ENCODE data around the gene TAMM41. TPM values are rescaled to one million over a fixed set of nuclear protein-coding genes. Genes with fewer than 3 reads are reported as not detected.
"Not testable (repeated sequence)": the region's sequence is repeated elsewhere in the genome, so short reads cannot be mapped to it uniquely, and the experiment has no call there.

TAMM41 gene
- total RNA-seq, 1 experiment from 2014 or later: 9.6 TPM

GRCh38 chr3:11764931-11765363, 81.7 kb downstream of the TAMM41 start:
- DNase-seq (ENCODE audit: low read depth): peak; percentile 77

DNA sequence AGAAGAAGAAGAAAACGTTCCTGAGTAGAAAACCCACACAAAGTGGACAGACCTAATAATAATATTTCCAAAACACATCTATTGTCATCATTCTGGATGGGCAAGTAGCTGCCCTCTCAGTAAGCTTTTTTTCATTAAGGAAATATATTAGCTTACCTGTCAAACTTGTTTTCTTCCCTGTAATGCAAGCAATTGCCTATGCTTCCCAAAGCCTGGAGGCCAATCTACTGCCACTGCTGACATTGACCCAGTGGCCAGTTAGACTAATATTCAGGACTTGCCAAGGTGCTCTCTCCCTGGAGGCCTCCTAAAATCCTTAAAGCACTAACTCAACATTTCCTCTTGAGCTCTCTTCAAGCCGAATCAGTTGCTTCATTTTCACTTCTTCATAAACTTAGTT, 86.7 kb downstream of the TAMM41 start:
- no peak for DNase-seq (ENCODE audit: low read depth)

- no peak for DNase-seq (ENCODE audit: low read depth)
Measured at GRCh38 chr3:11757929-11758328, 88.8 kb downstream of the TAMM41 start.

GRCh38 chr3:11757441-11757875, 89.2 kb downstream of the TAMM41 start:
- DNase-seq (ENCODE audit: low read depth): peak; percentile 59

DNA sequence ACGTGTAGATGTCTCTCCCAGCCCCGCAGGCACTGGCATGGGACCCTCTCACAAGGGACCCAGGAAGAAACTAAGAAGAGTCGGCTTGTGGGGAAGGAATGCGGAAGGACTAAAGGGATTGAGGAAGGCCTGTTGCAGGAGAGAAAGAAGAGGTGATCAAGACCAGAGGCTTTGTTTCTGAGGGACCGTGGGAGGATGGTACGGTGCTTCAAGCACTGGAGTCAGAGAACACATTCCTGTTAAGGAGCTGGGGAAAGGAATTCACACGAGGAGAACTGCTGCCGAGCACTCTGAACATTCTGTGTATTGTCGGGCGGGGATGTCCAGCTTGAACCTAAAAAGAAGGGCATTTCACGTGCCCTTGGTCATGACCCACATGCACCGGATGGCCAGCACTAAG, 91.4 kb downstream of the TAMM41 start:
- no peak for DNase-seq (ENCODE audit: low read depth)

DNA sequence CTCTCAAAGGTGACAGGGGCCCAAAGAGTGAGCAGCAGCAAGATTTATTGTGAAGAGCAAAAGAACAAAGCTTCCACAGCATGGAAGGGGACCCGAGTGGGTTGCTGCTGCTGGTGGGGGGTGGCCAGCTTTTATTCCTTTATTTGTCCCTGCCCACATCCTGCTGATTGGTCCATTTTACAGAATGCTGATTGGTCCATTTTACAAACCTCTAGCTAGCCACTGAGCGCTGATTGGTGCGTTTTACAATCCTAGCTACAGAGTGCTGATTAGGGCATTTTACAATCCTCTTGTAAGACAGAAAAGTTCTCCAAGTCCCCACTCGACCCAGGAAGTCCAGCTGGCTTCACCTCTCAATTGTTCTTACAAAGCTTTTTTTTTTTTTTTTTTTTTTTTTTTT, 94.4 kb downstream of the TAMM41 start:
- not testable (repeated sequence) for DNase-seq (ENCODE audit: low read depth)

GRCh38 chr3:11748306-11748705, 98.4 kb downstream of the TAMM41 start:
- not testable (repeated sequence) for DNase-seq (ENCODE audit: low read depth)

Other genes with a start within 250 kb of the TAMM41 start
- gene VGLL4, start 203.0 kb downstream of the TAMM41 start, total RNA-seq (2014; rRNA removed; shearing (Covaris generic)): 56.0 and 56.8 TPM in 2 replicates
- gene SYN2, start 157.5 kb upstream of the TAMM41 start, total RNA-seq (2014; rRNA removed; shearing (Covaris generic)): not detected in 2 replicates

Measured in RPMI7951 (cell line).